ENCODE data around the gene SOX18. TPM values are rescaled to one million over a fixed set of nuclear protein-coding genes. Genes with fewer than 3 reads are reported as not detected.

Gene SOX18
- total RNA-seq, 4 donors from 2014 or later = 2.9 to 6.5 (median 5.6) TPM

GRCh38 chr20:64030371-64031134 is 18.9 kb downstream of the SOX18 start:
- ATAC-seq = no peak
- H3K27me3 ChIP-seq = no peaks in the 10 kb centered on the region
- no peaks in the 10 kb centered on the region for H3K9me3 ChIP-seq
- intact Hi-C loops (cut with DNase I; ENCODE audit: low total_unique reads) = no loop called here
- peaks cover 4 to 82% of the 10 kb centered on the region in 2 donors for H3K36me3 ChIP-seq
- no peak for TF ChIP-seq POLR2A (IDR thresholded peaks at IDR 0.05)
- TF ChIP-seq CTCF (IDR thresholded peaks at IDR 0.05 in 4 of 5, conservative IDR thresholded peaks at IDR 0.05 in 1 of 5) = no peak
- no peaks in the 10 kb centered on the region for H3K4me1 ChIP-seq
- no peak for DNase-seq
- in situ Hi-C loops (cut with MboI; ENCODE audit: low sequenced_read_pairs in 4 of 4) = no loop called here
- H3K27ac ChIP-seq = no peak overlapping the region
- no peak overlapping the region for H3K4me3 ChIP-seq

- Histone ChIP-seq H3K9me3 (no peaks in the 10 kb centered on the region), H3K27ac (no peak overlapping the region), H3K36me3 (peaks cover 4 to 86% of the 10 kb centered on the region in 2 donors), H3K4me3 (no peak overlapping the region), H3K27me3 (no peaks in the 10 kb centered on the region), H3K4me1 (no peaks in the 10 kb centered on the region)
- in situ Hi-C loops (cut with MboI; ENCODE audit: low sequenced_read_pairs in 4 of 4) = no loop called here
- no peak for DNase-seq
- intact Hi-C loops (cut with DNase I; ENCODE audit: low total_unique reads) = no loop called here
- ATAC-seq = no peak
- no peak for TF ChIP-seq POLR2A (IDR thresholded peaks at IDR 0.05)
Observed at GRCh38 chr20:64029293-64030117, 19.9 kb downstream of the SOX18 start.

GRCh38 chr20:64027981-64028685 is 21.3 kb downstream of the SOX18 start:
- TF ChIP-seq CTCF (IDR thresholded peaks at IDR 0.05 in 4 of 5, conservative IDR thresholded peaks at IDR 0.05 in 1 of 5) (no peak), POLR2A (IDR thresholded peaks at IDR 0.05) (no peak)
- H3K4me1 ChIP-seq = no peaks in the 10 kb centered on the region
- H3K9me3 ChIP-seq = no peaks in the 10 kb centered on the region
- H3K4me3 ChIP-seq = no peak overlapping the region
- ATAC-seq (no peak), DNase-seq (no peak)
- intact Hi-C loops (cut with DNase I; ENCODE audit: low total_unique reads) (no loop called here), in situ Hi-C loops (cut with MboI; ENCODE audit: low sequenced_read_pairs in 4 of 4) (no loop called here)
- H3K27ac ChIP-seq = no peak overlapping the region
- no peaks in the 10 kb centered on the region for H3K27me3 ChIP-seq
- H3K36me3 ChIP-seq = peaks cover 4 to 97% of the 10 kb centered on the region in 2 donors

- Histone ChIP-seq H3K36me3 (peaks cover 4 to 99% of the 10 kb centered on the region in 2 donors), H3K9me3 (no peaks in the 10 kb centered on the region), H3K27me3 (no peaks in the 10 kb centered on the region), H3K27ac (no peak overlapping the region), H3K4me1 (no peaks in the 10 kb centered on the region), H3K4me3 (no peak overlapping the region)
- ATAC-seq = no peak
- intact Hi-C loops (cut with DNase I; ENCODE audit: low total_unique reads) = no loop called here
- DNase-seq = no peak
- in situ Hi-C loops (cut with MboI; ENCODE audit: low sequenced_read_pairs in 4 of 4) = no loop called here
- TF ChIP-seq POLR2A (IDR thresholded peaks at IDR 0.05) (no peak), CTCF (IDR thresholded peaks at IDR 0.05 in 4 of 5, conservative IDR thresholded peaks at IDR 0.05 in 1 of 5) (no peak)
Observed at GRCh38 chr20:64025826-64026412, 23.5 kb downstream of the SOX18 start.

All from gastrocnemius medialis (tissue), 4 donors.